Osteoblast (primary cell): Measurements from ENCODE around the gene ITGAE. TPM values are rescaled to one million over a fixed set of nuclear protein-coding genes. Genes with fewer than 3 reads are reported as not detected.

Source experiments
- DNase-seq: peaks from one replicate; pipeline ENCODE4 v3.0.0; 2011; ENCODE audit warnings: low spot score, mixed read lengths; ENCODE audit not compliant: insufficient read length; ENCODE audit errors: missing footprints
- H2AFZ ChIP-seq: 2 replicates; pipeline ENCODE4 v1.6.0; 2011; ENCODE audit warnings: mild to moderate bottlenecking, low read length
- H3K27ac ChIP-seq: 2 replicates; pipeline ENCODE4 v1.5.1; 2011; ENCODE audit warnings: mild to moderate bottlenecking, low read depth, low read length, moderate library complexity
- H3K27me3 ChIP-seq: 2 replicates; pipeline ENCODE4 v1.6.0; 2012; ENCODE audit warnings: mild to moderate bottlenecking, control low read depth, inconsistent platforms, low read length, moderate library complexity; ENCODE audit not compliant: insufficient read depth
- H3K36me3 ChIP-seq: 2 replicates; pipeline ENCODE4 v1.5.1; 2011; ENCODE audit warnings: mild to moderate bottlenecking, low read length, control low read depth, moderate library complexity; ENCODE audit not compliant: insufficient read depth
- H3K4me1 ChIP-seq: 2 replicates; pipeline ENCODE4 v1.5.1; 2011; ENCODE audit warnings: mild to moderate bottlenecking, low read length, control low read depth, moderate library complexity; ENCODE audit not compliant: insufficient read depth
- H3K4me2 ChIP-seq: 2 replicates; pipeline ENCODE4 v1.6.0; 2011; ENCODE audit warnings: mild to moderate bottlenecking, low read length; ENCODE audit not compliant: insufficient read depth
- H3K4me3 ChIP-seq: fragments of 200-600 bp; sonication (generic); 3 replicates; pipeline ENCODE4 v1.5.1; 2012; ENCODE audit warnings: mild to moderate bottlenecking, low read length, inconsistent platforms; ENCODE audit not compliant: insufficient read depth
- H3K79me2 ChIP-seq: 2 replicates; pipeline ENCODE4 v1.6.0; 2012; ENCODE audit warnings: mild to moderate bottlenecking, low read length, control low read depth, inconsistent platforms; ENCODE audit not compliant: insufficient read depth
- H3K9me3 ChIP-seq: 2 replicates; pipeline ENCODE4 v1.5.1; 2011; ENCODE audit warnings: low read depth, low read length, control low read depth
- H4K20me1 ChIP-seq: 2 replicates; pipeline ENCODE4 v1.6.0; 2012; ENCODE audit warnings: mild to moderate bottlenecking, low read length, control low read depth; ENCODE audit not compliant: insufficient read depth
- CTCF ChIP-seq: IDR thresholded peaks from 2 replicates; pipeline ENCODE4 v1.5.1; 2011; ENCODE audit warnings: mild to moderate bottlenecking, low read depth, low read length, moderate library complexity; ENCODE audit errors: extremely low read depth
- total RNA-seq: library from RNA; depleted of rRNA; stranded (reverse); fragments of >200 nt; gene quantifications from 2 replicates; pipeline ENCODE4 v1.2.3, GENCODE V29; 2012

ITGAE gene
- total RNA-seq, 1 donor: 10.5 TPM

- Histone ChIP-seq H4K20me1 (no peaks in the 10 kb centered on the region), H3K36me3 (peaks cover 3% of the 10 kb centered on the region), H3K79me2 (peaks cover 47% of the 10 kb centered on the region), H3K4me3 (no peak overlapping the region), H3K4me1 (peaks cover 27% of the 10 kb centered on the region), H2AFZ (no peak overlapping the region), H3K27me3 (no peaks in the 10 kb centered on the region), H3K27ac (no peak overlapping the region), H3K4me2 (no peak overlapping the region), H3K9me3 (no peaks in the 10 kb centered on the region)
- TF ChIP-seq CTCF: no peak
- DNase-seq: no peak
Observed at GRCh38 chr17:3727041-3727440, 73.9 kb downstream of the ITGAE start.

GRCh38 chr17:3724378-3725077 lies 76.5 kb downstream of the ITGAE start:
- Histone ChIP-seq H3K4me3 (peak overlapping the region; percentile 100), H2AFZ (peak overlapping the region; percentile 100), H3K4me2 (peak overlapping the region; percentile 98), H3K4me1 (peaks cover 34% of the 10 kb centered on the region), H4K20me1 (peaks cover 4% of the 10 kb centered on the region), H3K79me2 (peaks cover 53% of the 10 kb centered on the region), H3K27me3 (no peaks in the 10 kb centered on the region), H3K27ac (peak overlapping the region; percentile 53), H3K36me3 (peaks cover 11% of the 10 kb centered on the region), H3K9me3 (no peaks in the 10 kb centered on the region)
- no peak for TF ChIP-seq CTCF
- no peak for DNase-seq

- Histone ChIP-seq H3K9me3 (no peaks in the 10 kb centered on the region), H3K79me2 (peaks cover 53% of the 10 kb centered on the region), H2AFZ (peak within 1 kb of the TSS; percentile 100), H4K20me1 (peaks cover 8% of the 10 kb centered on the region), H3K4me1 (peaks cover 38% of the 10 kb centered on the region), H3K4me3 (peak within 1 kb of the TSS; percentile 100), H3K36me3 (peaks cover 19% of the 10 kb centered on the region), H3K27ac (peak within 1 kb of the TSS; percentile 89), H3K27me3 (no peaks in the 10 kb centered on the region), H3K4me2 (peak within 1 kb of the TSS; percentile 98)
- DNase-seq: peak; percentile 99
- TF ChIP-seq CTCF: peak; percentile 25
Observed at GRCh38 chr17:3723556-3724377, 77.2 kb downstream of the ITGAE start, which contains the start of gene HASPIN. Gene HASPIN, plus strand, starts transcription at chr17:3723903. Its CDS starts 33 bp downstream, at chr17:3723936.

GRCh38 chr17:3723188-3723555 lies 77.8 kb downstream of the ITGAE start:
- peak overlapping the region; percentile 89 for H3K27ac ChIP-seq
- peak overlapping the region; percentile 100 for H2AFZ ChIP-seq
- peak overlapping the region; percentile 98 for H3K4me2 ChIP-seq
- peaks cover 38% of the 10 kb centered on the region for H3K4me1 ChIP-seq
- no peaks in the 10 kb centered on the region for H3K27me3 ChIP-seq
- TF ChIP-seq CTCF: no peak
- H3K4me3 ChIP-seq: peak overlapping the region; percentile 100
- H3K79me2 ChIP-seq: peaks cover 56% of the 10 kb centered on the region
- no peaks in the 10 kb centered on the region for H3K9me3 ChIP-seq
- peaks cover 8% of the 10 kb centered on the region for H4K20me1 ChIP-seq
- no peak for DNase-seq
- peaks cover 25% of the 10 kb centered on the region for H3K36me3 ChIP-seq
